WTC11 (cell line): ENCODE results near the gene SLC9A7.

Experiments used
- CREM ChIP-seq: sonication (generic); formaldehyde crosslinking; IDR thresholded peaks from 2 replicates; pipeline ENCODE4 v1.8.1; 2022; ENCODE audit warnings: mild to moderate bottlenecking, missing genetic modification reagents, moderate library complexity
- CTCF ChIP-seq: fragments of 200-600 bp; IDR thresholded peaks from 2 replicates; pipeline ENCODE4 v1.8.0; 2022; ENCODE audit warnings: antibody characterized with exemption
- ELF4 ChIP-seq: sonication (generic); formaldehyde crosslinking; IDR thresholded peaks from 2 replicates; pipeline ENCODE4 v1.8.1; 2022; ENCODE audit warnings: low read depth, mild to moderate bottlenecking, moderate library complexity, missing genetic modification reagents
- ESRRA ChIP-seq: sonication (generic); formaldehyde crosslinking; IDR thresholded peaks from 2 replicates; pipeline ENCODE4 v1.8.1; 2022; ENCODE audit warnings: mild to moderate bottlenecking, missing genetic modification reagents, borderline replicate concordance
- FOXK1 ChIP-seq: sonication (generic); formaldehyde crosslinking; IDR thresholded peaks from 2 replicates; pipeline ENCODE4 v1.8.0; 2022; ENCODE audit warnings: mild to moderate bottlenecking, moderate library complexity, missing genetic modification reagents
- GTF2I ChIP-seq: fragments of 250-450 bp; sonication (Bioruptor Pico); conservative IDR thresholded peaks from 2 replicates; pipeline ENCODE4 v1.4.0; 2021; ENCODE audit warnings: mild to moderate bottlenecking
- HMGA2 ChIP-seq: fragments of 250-450 bp; sonication (Bioruptor Pico); IDR thresholded peaks from 2 replicates; pipeline ENCODE4 v1.4.0; 2021; ENCODE audit warnings: mild to moderate bottlenecking, moderate library complexity
- NR2C2 ChIP-seq: sonication (generic); formaldehyde crosslinking; IDR thresholded peaks from 2 replicates; pipeline ENCODE4 v1.8.0; 2022; ENCODE audit warnings: mild to moderate bottlenecking, missing genetic modification reagents
- SP1 ChIP-seq: sonication (generic); formaldehyde crosslinking; conservative IDR thresholded peaks from 2 replicates; pipeline ENCODE4 v1.8.1; 2022; ENCODE audit warnings: missing genetic modification reagents
- USF2 ChIP-seq: sonication (generic); formaldehyde crosslinking; IDR thresholded peaks from 2 replicates; pipeline ENCODE4 v1.8.1; 2023; ENCODE audit warnings: mild to moderate bottlenecking, missing genetic modification reagents, moderate library complexity
- ZNF138 ChIP-seq: sonication (generic); formaldehyde crosslinking; conservative IDR thresholded peaks from 2 replicates; pipeline ENCODE4 v1.8.1; 2022; ENCODE audit warnings: mild to moderate bottlenecking, moderate library complexity, missing genetic modification reagents
- ZNF317 ChIP-seq: sonication (generic); formaldehyde crosslinking; IDR thresholded peaks from 2 replicates; pipeline ENCODE4 v1.8.1; 2023; ENCODE audit warnings: low read depth, mild to moderate bottlenecking, moderate library complexity, missing genetic modification reagents, borderline replicate concordance
- ZNF512 ChIP-seq: sonication (generic); formaldehyde crosslinking; IDR thresholded peaks from 2 replicates; pipeline ENCODE4 v1.8.1; 2022; ENCODE audit warnings: missing genetic modification reagents, borderline replicate concordance

GRCh38 chrX:46710927-46711623 lies 47.8 kb downstream of the SLC9A7 start:
- TF ChIP-seq CTCF, result no peak
- no peak for TF ChIP-seq NR2C2 (CRISPR knock-in tag)
- TF ChIP-seq HMGA2, result no peak
- TF ChIP-seq GTF2I (CRISPR knock-in tag), result no peak
- TF ChIP-seq ZNF317 (CRISPR knock-in tag), result no peak
- TF ChIP-seq FOXK1 (CRISPR knock-in tag), result no peak
- no peak for TF ChIP-seq CREM (CRISPR knock-in tag)
- TF ChIP-seq SP1 (CRISPR knock-in tag), result no peak
- TF ChIP-seq ESRRA (CRISPR knock-in tag), result no peak
- TF ChIP-seq ZNF138 (CRISPR knock-in tag), result no peak
- TF ChIP-seq ELF4 (CRISPR knock-in tag), result no peak
- no peak for TF ChIP-seq USF2 (CRISPR knock-in tag)
- no peak for TF ChIP-seq ZNF512 (CRISPR knock-in tag)
